GM13977 (cell line): ENCODE measurements around the gene DUSP1.

Experiments used
- DNase-seq: peaks from one replicate; pipeline ENCODE4 v3.0.0; 2012; ENCODE audit warnings: low spot score
- in situ Hi-C: fragments of 300-500 bp; cut with MboI; formaldehyde crosslinking; loops from one replicate; pipeline ENCODE4 v1.12.0; 2022; ENCODE audit warnings: low sequenced_read_pairs, low pct_unique_long_range_greater_than_20kb, mixed read lengths, inconsistent platforms; ENCODE audit not compliant: unreplicated experiment
- TF ChIP-seq, protein P1 (sequence below): IDR thresholded peaks from 2 replicates; pipeline ENCODE4 v1.5.1; 2012; ENCODE audit warnings: mild to moderate bottlenecking, control low read depth; ENCODE audit not compliant: insufficient read depth; ENCODE audit errors: extremely low read depth, missing control alignments

The DUSP1 gene

DNA sequence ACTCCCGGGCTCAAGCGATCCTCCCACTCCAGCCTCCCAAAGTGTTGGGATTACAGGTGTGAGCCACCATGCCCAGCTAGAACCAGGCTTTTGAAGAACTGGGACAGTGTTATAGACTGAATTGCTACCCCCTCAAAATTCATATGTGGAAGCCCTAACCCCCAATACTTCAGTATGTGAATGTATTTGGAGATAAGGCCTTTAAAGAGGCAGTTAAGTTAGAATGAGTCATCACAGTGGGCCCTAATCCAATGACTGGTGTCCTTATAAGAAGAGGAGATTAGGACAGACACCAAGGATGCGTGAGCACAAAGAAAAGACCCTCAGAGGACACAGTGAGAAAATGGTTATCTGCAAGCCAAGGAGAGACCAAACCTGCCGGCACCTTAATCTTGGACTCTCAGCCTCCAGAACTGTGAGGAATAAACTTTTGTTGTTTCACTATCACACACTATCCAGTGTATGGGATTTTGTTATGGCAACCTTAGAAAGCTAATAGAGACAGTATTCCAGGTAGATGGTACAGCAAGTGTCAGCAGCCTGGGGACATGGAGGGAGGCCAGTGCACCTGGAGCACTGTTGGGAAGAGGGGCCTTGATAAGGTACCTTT is 31.7 kb upstream of the DUSP1 start:
- DNase-seq: no peak
- TF ChIP-seq, protein P1, sequence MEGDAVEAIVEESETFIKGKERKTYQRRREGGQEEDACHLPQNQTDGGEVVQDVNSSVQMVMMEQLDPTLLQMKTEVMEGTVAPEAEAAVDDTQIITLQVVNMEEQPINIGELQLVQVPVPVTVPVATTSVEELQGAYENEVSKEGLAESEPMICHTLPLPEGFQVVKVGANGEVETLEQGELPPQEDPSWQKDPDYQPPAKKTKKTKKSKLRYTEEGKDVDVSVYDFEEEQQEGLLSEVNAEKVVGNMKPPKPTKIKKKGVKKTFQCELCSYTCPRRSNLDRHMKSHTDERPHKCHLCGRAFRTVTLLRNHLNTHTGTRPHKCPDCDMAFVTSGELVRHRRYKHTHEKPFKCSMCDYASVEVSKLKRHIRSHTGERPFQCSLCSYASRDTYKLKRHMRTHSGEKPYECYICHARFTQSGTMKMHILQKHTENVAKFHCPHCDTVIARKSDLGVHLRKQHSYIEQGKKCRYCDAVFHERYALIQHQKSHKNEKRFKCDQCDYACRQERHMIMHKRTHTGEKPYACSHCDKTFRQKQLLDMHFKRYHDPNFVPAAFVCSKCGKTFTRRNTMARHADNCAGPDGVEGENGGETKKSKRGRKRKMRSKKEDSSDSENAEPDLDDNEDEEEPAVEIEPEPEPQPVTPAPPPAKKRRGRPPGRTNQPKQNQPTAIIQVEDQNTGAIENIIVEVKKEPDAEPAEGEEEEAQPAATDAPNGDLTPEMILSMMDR: no peak
- in situ Hi-C loops: no loop called here

DNA sequence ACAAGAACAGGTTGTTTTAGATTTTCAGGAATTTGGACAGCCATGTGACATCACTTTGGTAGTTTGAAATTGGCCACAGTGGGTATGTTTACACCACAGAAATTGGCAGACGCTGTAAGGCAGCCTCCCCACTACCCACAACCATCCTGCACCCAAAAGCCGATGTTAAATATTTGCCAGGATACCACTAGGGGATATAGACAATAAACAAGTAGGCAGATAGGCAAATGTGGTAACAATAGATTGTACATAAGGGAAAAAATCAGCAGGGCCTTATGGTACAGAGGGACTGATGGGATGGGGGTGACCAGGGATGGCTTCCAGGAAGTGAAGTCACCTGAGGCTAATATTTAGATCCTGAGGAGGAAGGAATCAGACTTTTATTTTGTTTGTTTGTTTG is 31.1 kb upstream of the DUSP1 start:
- DNase-seq: no peak
- in situ Hi-C loops: no loop called here

DNA sequence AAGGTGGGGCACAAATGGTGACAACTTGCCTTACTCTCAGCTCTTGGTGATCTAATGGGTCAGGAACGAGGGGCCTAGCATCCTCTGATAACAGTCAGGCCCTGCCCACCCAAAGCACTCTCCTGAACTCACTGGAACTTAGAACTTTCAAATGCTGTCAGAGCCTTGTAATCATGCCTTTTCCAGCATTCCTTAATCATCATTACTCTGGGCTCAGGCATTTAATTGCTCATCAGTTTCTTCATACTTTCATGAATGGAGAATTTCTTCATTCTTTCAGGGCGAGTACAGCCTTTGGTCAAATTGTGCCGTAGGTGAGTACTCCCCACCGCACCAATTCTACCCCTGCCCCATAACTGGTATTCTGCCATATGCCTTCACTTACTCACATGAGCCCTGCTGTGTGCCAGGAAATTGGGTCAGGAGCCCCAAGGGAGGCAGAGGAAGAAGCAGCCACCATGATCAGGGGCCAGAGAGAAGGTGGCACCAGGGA is 30.2 kb upstream of the DUSP1 start:
- in situ Hi-C loops: no loop called here
- DNase-seq: no peak
- TF ChIP-seq, protein P1: no peak

More for the DNA sequence above, 31.1 kb upstream of the DUSP1 start:
- TF ChIP-seq, protein P1: no peak

DNA sequence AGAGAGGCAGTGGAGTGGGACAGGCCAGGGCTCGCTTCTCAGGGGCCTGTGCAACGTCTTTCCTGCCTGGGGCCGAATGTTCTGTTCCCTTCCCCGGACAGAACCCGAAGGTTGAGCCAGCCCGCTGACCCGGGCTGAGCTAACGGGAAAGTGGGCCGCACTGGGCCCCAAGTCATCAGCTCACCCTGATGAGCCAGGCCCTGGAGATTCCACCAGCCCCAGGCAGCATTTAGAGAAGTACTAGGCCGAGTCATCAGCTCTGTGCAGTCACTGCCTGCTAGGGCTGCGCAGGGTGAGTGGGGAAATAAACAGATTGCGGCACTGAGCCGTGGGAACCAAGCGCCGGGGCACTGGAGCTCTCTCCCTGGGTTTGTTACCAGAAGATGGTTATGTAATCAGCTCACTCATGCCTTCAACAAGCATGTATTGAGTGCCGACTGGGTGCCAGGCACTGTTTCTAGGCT is 29.1 kb upstream of the DUSP1 start:
- DNase-seq: no peak
- in situ Hi-C loops: no loop called here
- TF ChIP-seq, protein P1: no peak

DNA sequence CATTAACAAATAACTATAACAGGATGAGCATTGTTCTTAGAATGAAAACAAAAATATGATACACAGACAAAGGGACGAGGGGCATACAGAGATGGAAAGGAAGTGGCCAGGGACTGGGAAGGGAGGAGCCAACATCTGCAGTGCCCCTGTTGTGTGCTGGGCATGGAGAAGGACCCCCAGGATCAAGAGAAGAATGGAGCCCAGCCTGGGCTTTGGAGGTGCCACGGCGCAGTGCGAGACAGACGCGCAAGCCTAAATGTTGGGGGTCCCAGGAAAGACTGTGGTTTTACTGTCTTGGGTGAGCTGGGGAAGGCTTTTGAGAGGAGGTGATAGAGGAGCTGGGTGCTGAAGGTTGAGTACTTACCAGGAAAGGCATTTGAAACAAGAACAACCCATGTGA is 28.4 kb upstream of the DUSP1 start:
- DNase-seq: no peak
- TF ChIP-seq, protein P1: no peak
- in situ Hi-C loops: no loop called here

DNA sequence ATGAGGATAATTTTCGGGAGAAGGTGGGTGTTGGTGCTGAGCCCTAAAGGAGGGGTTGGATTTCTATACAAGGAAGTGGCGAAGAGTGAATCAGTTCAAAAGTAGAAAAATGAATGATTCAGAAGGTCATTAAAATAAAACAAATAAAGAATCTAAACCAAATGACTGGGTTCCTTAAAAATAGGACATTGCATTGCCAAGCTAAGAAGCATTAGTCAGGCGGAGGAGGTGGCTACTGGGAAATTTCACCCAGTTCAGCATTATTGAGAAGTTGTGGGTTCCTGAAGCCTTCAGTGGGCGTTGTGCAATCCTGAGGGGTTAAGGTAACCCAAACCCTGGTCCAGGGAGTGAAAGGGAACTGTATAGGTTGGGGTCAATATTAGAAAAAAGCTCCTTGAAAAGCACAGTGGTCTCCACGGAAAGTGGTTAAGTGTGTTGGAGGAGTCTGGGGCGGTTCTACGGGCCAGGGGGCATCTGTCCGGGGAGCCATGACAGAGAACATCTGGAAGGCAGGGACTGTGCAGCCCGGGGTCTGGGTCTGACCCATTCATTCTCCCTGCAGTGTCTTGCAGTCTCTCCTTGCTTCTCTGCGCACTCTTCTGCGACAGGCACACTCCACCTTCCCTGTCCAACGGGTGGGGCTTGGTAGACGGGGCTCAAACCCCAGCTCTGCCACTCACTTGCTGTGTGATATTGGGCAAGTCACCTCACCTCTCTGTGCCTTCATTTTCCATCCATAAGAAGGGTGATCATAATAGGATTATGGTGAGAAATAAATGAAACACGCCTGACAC is 27.6 kb upstream of the DUSP1 start:
- TF ChIP-seq, protein P1: no peak
- DNase-seq: no peak
- in situ Hi-C loops: no loop called here
